GM12878 (cell line): ENCODE data around the gene ATP2C1. TPM values are rescaled to one million over a fixed set of nuclear protein-coding genes. Genes with fewer than 3 reads are reported as not detected.

Experiments used
- ATAC-seq: fragments of 200-7000 bp; cut with Tn5 transposase; 3 replicates; pipeline ENCODE4 v1.9.1; 2020; ENCODE audit warnings: mild to moderate bottlenecking, moderate library complexity
- BruUV-seq: library from RNA; stranded (reverse); fragments of 400-500 nt; replicated peaks from 2 replicates; lab custom pipeline; 2021; lab: Mats Ljungman, UMichigan
- CTCF ChIA-PET: fragments of 300-600 bp; sonication (Branson Sonifier 250); formaldehyde crosslinking; extraction: SDS; loops from one replicate; lab custom pipeline; 2021; ENCODE audit warnings: inconsistent platforms; lab: Yijun Ruan, JAX
- POLR2A ChIA-PET: fragments of 350-600 bp; formaldehyde crosslinking; extraction: SDS; loops from one replicate; lab custom pipeline; 2021; ENCODE audit warnings: inconsistent platforms; lab: Charles Lee
- RAD21 ChIA-PET: fragments of 300-600 bp; sonication (Branson Sonifier 250); formaldehyde crosslinking; loops from one replicate; lab custom pipeline; 2023; ENCODE audit warnings: antibody characterized with exemption; ENCODE audit not compliant: unreplicated experiment; lab: Charles Lee
- SMC1A ChIA-PET: fragments of 300-600 bp; sonication (Branson Sonifier 250); formaldehyde crosslinking; loops from one replicate; lab custom pipeline; 2023; ENCODE audit not compliant: unreplicated experiment, uncharacterized antibody; lab: Charles Lee
- DNase-seq: peaks from one replicate; pipeline ENCODE4 v3.0.0-alpha.2; 2011; ENCODE audit warnings: low read depth, low spot score
- FAIRE-seq: peaks from 3 replicates; lab custom pipeline; 2011; peaks lifted over from hg19 to GRCh38; lab: Jason Lieb, UNC
- H2AFZ ChIP-seq: 2 replicates; pipeline ENCODE4 v1.6.0; 2011; ENCODE audit warnings: low read depth, low read length, control low read depth; ENCODE audit not compliant: control insufficient read depth
- H3K27ac ChIP-seq: 2 replicates; pipeline ENCODE4 v1.5.1; 2011; ENCODE audit warnings: control low read depth; ENCODE audit not compliant: control insufficient read depth, insufficient read depth
- H3K27me3 ChIP-seq, 2 experiments: replicated peaks in 1 of 2; 2 replicates each; pipeline versions ENCODE4 v1.6.0 to v1.6.1; 2011; ENCODE audit warnings: low read length in 1 of 2; ENCODE audit not compliant: control insufficient read depth in 2 of 2, insufficient read depth in 2 of 2
- H3K36me3 ChIP-seq, 2 experiments: 2 replicates each; pipeline ENCODE4 v1.5.1; 2011; ENCODE audit warnings: low read length in 1 of 2; ENCODE audit not compliant: control insufficient read depth in 2 of 2, insufficient read depth in 2 of 2
- H3K4me1 ChIP-seq: 2 replicates; pipeline ENCODE4 v1.6.1; 2011; ENCODE audit warnings: mild to moderate bottlenecking, low read length, moderate library complexity, mixed read lengths; ENCODE audit not compliant: control insufficient read depth, insufficient read depth
- H3K4me2 ChIP-seq: 2 replicates; pipeline ENCODE4 v1.6.0; 2011; ENCODE audit warnings: control low read depth; ENCODE audit not compliant: control insufficient read depth, insufficient read depth
- H3K4me3 ChIP-seq: fragments of 200-600 bp; sonication (generic); 2 replicates; pipeline ENCODE4 v1.5.1; 2016
- H3K79me2 ChIP-seq: 2 replicates; pipeline ENCODE4 v1.6.0; 2011; ENCODE audit warnings: low read length; ENCODE audit not compliant: control insufficient read depth, insufficient read depth
- H3K9ac ChIP-seq: 2 replicates; pipeline ENCODE4 v1.8.0; 2011; ENCODE audit warnings: low read length, control low read depth, mixed read lengths; ENCODE audit not compliant: control insufficient read depth, insufficient read depth
- H3K9me3 ChIP-seq: replicated peaks from 3 replicates; pipeline ENCODE4 v1.5.1; 2011; ENCODE audit warnings: mild to moderate bottlenecking, low read length; ENCODE audit not compliant: control insufficient read depth, insufficient read depth
- H4K20me1 ChIP-seq: 2 replicates; pipeline ENCODE4 v1.6.0; 2011; ENCODE audit not compliant: control insufficient read depth, insufficient read depth
- BACH1 ChIP-seq: fragments of 450-650 bp; IDR thresholded peaks from 2 replicates; pipeline ENCODE4 v1.6.1; 2017; ENCODE audit warnings: mild to moderate bottlenecking, borderline replicate concordance
- CEBPZ ChIP-seq: fragments of 150-350 bp; IDR thresholded peaks from 2 replicates; pipeline ENCODE4 v1.6.1; 2016; ENCODE audit warnings: low read depth, low read length
- ELK1 ChIP-seq: IDR thresholded peaks from 2 replicates; pipeline ENCODE4 v1.6.1; 2012; ENCODE audit warnings: low read depth, low read length, improper control_type of control experiment
- NRF1 ChIP-seq: conservative IDR thresholded peaks from 2 replicates; pipeline ENCODE4 v1.6.1; 2011; ENCODE audit warnings: mild to moderate bottlenecking, low read depth, low read length, improper control_type of control experiment
- SPI1 ChIP-seq: IDR thresholded peaks from 2 replicates; pipeline ENCODE4 v1.6.1; 2011; ENCODE audit warnings: low read depth, mild to moderate bottlenecking, low read length, moderate library complexity, borderline replicate concordance; ENCODE audit not compliant: insufficient read depth
- SREBF2 ChIP-seq: IDR thresholded peaks from 2 replicates; pipeline ENCODE4 v1.6.1; 2012; ENCODE audit warnings: mild to moderate bottlenecking, low read length
- WGBS: methylation state at CpG from one replicate; pipeline ENCODE4 v1.1.6; 2016; ENCODE audit warnings: low lambda C conversion rate; ENCODE audit not compliant: insufficient replicate concordance, insufficient coverage; ENCODE audit errors: missing lambda C conversion rate; 5-methylcytosine and 5-hydroxymethylcytosine counted together
- in situ Hi-C: fragments of 300-500 bp; cut with MboI; formaldehyde crosslinking; loops from 9 replicates; pipeline ENCODE4 v1.14.3; 2018; ENCODE audit warnings: mixed read lengths
- intact Hi-C: fragments of 100-400 bp; cut with micrococcal nuclease; formaldehyde crosslinking; loops from one replicate; pipeline ENCODE4 v1.14.2; 2022; ENCODE audit not compliant: unreplicated experiment
- polyA plus RNA-seq, 11 experiments: library from polyadenylated mRNA; depleted of rRNA in 4 of 11; unstranded in 6 of 11; stranded (reverse) in 5 of 11; fragments of >200 nt; fragmentation: Nextera tagmentation in 4 of 11; fragmentation: Illumina TruSeq in 1 of 11; extraction: Ambion mirVana in 4 of 11; extraction: Trizol in 1 of 11; gene quantifications; 1 replicate in 1 of 11; 2 replicates in 10 of 11; pipeline versions ENCODE4 v1.2.1 to v1.2.3, GENCODE V29; 2011 to 2016; ENCODE audit warnings: inconsistent platforms in 2 of 11, missing spikeins in 2 of 11, low read depth in 1 of 11
- total RNA-seq, 4 experiments: library from RNA; depleted of rRNA in 3 of 4; stranded (reverse); fragments of >200 nt in 3 of 4; fragmentation: Illumina TruSeq in 1 of 4; extraction: Trizol in 1 of 4; gene quantifications; 2 replicates each; pipeline versions ENCODE4 v1.2.1 to v1.2.3, GENCODE V29; 2013 to 2021

ATP2C1 gene
- total and polyA plus RNA-seq, 10 of the 15 experiments (the other 5 are each of a cell fraction or from before 2014, with no cell fraction given) = 20.6 to 116 (median 55.1) TPM

GRCh38 chr3:130963878-130964277, 70.0 kb downstream of the ATP2C1 start:
- Histone ChIP-seq H4K20me1 (no peaks in the 10 kb centered on the region), H2AFZ (no peak overlapping the region), H3K4me2 (no peak overlapping the region), H3K79me2 (no peaks in the 10 kb centered on the region), H3K4me3 (no peak overlapping the region), H3K27me3 (no peaks in the 10 kb centered on the region), H3K9ac (no peak overlapping the region), H3K4me1 (no peaks in the 10 kb centered on the region), H3K27ac (no peak overlapping the region), H3K36me3 (peaks cover 2 to 18% of the 10 kb centered on the region in 2 experiments), H3K9me3 (no peaks in the 10 kb centered on the region)
- SMC1A ChIA-PET = interaction anchor here (1.4 kb wide), 1 partner anchor 13 kb away, joined by 6 read pairs; no protein-coding TSS in a partner anchor
- 97% methylated on average over 3 of the region's 3 CpGs for WGBS
- RAD21 ChIA-PET = no interaction called here
- POLR2A ChIA-PET = no interaction called here
- no peak for DNase-seq
- in situ Hi-C loops (no loop called here), intact Hi-C loops (no loop called here)
- peak; percentile 69 for FAIRE-seq
- no peak for TF ChIP-seq ELK1
- TF ChIP-seq CEBPZ = no peak
- TF ChIP-seq BACH1 = no peak
- no peak for TF ChIP-seq SPI1
- TF ChIP-seq NRF1 = no peak
- TF ChIP-seq SREBF2 = no peak
- no peak for ATAC-seq
- CTCF ChIA-PET = interaction anchor here (0.8 to 1.0 kb wide), 2 partner anchors 70 to 203 kb away, joined by 3 to 5 read pairs; partner anchors contain the start of gene ATP2C1
- no TSS peak for BruUV-seq
